ENCODE measurements around the gene NBPF11.
"Not testable (repeated sequence)": the region's sequence is repeated elsewhere in the genome, so short reads cannot be mapped to it uniquely, and the experiment has no call there.

DNA sequence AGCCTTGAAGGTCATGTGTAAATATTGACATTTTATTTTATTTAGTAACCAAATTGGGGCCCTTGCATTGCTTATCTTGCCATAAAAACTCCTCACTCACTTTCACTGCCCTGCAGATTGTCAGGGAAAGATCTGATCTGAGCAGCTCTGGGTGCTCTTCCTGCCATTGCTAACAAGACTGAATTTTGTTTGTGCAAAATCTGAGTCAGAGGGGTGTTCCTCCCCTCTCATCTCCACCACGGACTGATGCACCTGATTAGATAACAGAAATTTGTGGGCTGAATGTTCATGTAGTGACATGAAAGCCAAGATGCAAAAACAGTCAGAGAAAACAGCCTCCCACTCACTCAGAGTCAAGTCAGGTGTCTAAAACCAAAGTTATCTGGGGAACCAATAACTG, 44.9 kb upstream of the NBPF11 start:
- TF ChIP-seq CTCF, POLR2AphosphoS5 (IDR thresholded peaks at IDR 0.05): not testable (repeated sequence)
